GM21576 (cell line): ENCODE results near the gene DNM3.
"Not testable (repeated sequence)": the region's sequence is repeated elsewhere in the genome, so short reads cannot be mapped to it uniquely, and the experiment has no call there.

Source experiments
- ATAC-seq: cut with Tn5 transposase; IDR thresholded peaks from one replicate; pipeline ENCODE4 v1.9.1; 2021; ENCODE audit warnings: mild to moderate bottlenecking, moderate library complexity; ENCODE audit not compliant: unreplicated experiment

The DNM3 gene

DNA sequence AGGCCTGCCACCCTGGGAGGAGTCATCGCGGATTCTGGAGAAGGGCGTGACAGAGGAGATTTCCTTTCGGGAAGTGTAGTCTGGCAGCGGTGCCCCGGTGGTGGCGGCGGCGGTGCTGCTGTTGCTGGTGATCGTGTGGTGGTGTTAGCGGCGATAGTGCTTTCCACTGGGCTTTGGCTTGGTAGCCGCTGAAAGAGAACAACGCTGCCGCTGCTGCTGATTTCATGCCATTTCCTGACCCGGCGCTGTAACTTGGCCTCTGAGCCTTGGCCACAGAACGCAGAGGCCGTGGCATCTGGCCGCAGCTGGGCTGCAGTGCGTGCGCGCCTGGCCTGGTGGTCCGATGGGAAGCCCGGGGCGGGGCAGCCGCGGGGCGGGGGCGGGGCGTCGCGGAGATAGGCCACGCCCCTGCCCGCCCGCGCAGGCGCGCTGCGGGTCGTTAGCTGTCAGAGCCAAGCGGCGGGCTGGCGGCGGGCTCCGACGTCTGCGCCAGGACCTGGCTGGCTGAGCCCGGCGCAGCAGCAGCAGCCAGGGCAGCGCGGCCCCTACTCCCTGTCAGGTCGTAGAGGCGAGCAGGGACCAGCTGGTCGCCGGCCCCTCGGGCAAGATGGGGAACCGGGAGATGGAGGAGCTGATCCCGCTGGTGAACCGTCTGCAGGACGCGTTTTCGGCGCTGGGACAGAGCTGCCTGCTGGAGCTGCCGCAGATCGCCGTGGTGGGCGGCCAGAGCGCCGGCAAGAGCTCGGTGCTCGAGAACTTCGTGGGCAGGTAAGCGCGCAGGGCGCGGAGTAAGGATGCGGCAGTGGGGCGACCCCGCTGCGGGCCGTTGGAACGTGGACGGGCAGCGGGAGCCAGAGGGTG is at the start of gene DNM3:
Gene DNM3 (plus strand): TSS at position 449 of the 861 bp plus-strand sequence. CDS start 159 bp downstream, at position 608.
- peak; percentile 85 for ATAC-seq

DNA sequence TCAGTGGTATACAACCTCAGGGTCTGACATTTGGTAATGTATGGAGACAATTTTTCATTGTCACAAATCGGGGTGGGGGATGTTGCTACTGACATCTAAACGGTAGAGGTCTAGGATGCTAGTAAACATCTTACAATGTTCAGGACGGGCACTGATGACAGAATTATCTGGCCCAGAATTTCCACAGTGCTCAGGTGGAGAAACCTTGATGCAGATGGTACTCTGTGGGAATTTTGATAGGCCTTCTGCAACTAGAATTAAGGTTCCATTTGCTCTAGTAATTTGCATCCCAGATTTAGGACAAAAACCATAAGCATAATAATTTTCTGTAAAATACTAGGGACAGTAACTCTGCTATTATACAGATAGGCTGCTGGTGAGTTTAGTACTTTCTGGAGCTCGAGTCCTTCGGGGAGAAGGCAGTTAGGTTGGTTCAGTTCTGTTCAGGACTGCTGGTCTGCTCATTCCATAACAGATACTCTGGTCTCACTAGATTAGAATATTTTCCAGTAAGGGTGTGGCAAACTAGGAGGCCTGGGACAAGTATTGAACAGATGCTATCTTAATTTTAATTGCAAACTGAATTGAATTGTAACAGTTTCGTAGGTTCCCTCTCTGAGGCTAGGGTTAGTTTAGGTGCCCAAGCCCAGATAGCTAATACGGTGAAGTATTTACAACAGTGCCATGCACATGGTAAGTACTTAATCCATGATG is 48.5 kb upstream of the DNM3 start:
- ATAC-seq: no peak

DNA sequence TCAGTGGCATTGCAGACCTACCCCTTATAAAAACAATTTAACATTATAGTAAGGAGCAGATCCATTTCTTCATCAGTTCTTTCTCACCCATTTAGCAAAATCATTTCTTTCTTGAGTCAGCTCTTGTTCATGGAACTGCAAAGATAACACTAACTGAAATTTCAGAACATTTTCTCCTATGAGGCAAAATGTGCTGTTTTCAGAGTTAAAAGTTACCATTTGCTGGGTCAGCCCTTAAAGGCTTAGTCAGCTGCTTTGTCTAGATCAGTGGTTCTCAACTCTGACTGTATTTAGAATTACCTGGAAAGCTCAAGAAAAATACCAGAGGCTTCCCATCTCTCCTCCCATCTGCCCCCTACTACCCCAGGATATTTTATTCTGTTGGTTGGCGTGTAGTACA is 47.7 kb upstream of the DNM3 start:
- ATAC-seq: no peak

DNA sequence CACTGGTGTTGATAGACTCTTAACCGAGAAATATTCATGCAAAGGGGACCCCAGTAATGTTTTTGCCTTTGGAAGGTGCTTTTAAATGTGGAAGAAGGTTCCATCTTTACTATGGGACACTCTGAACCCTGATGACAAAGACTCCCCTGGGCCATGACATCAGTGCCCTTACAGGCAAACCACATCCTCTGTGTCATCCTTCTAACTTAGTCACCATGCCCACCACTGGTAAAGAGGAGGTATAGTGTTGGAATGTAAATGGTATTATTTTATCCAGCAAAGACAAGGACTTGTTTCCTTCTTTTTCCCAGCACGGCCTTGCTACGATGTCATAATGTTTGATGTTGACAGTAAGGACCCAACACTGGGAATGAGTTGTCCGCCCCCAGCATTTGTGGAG is 47.2 kb upstream of the DNM3 start:
- no peak for ATAC-seq

DNA sequence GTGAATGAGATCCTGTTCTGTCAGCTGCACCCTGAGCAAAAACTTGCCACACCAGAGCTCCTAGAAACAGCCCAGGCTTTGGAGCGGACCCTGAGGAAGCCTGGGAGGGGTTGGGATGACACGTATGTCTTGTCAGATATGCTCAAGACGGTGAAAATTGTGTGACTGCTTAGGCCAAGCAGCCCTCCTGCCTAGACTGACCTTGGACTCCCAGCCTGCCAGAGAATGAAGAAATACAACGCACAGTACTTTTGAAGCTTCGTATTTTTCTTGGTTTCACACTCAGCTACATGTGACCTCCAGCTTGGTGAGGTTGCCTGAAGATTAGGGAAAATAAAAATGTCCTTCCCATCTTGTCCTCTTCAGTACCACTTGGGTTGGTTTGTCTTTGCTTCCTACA is 44.7 kb upstream of the DNM3 start:
- no peak for ATAC-seq

DNA sequence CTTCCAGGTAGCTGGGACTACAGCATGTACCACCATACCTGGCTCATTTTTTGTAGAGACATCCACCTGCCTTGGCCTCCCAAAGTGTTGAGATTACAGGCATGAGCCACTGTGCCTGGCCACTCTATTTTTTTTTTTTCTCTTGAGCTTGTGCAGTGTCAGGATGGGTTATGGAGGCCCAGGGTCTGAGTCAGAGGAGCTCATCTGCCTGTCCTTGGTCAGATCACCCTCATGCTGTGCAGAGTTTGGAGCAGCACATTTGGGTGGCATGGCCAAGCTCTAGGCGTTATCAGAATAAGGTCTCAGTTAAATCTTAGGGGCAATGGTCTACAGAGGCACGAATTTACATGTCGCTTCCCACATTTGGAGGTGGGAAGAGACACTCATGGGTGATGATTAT is 43.0 kb upstream of the DNM3 start:
- no peak for ATAC-seq

GRCh38 chr1:171798765-171799164 is 42.5 kb upstream of the DNM3 start:
- no peak for ATAC-seq

DNA sequence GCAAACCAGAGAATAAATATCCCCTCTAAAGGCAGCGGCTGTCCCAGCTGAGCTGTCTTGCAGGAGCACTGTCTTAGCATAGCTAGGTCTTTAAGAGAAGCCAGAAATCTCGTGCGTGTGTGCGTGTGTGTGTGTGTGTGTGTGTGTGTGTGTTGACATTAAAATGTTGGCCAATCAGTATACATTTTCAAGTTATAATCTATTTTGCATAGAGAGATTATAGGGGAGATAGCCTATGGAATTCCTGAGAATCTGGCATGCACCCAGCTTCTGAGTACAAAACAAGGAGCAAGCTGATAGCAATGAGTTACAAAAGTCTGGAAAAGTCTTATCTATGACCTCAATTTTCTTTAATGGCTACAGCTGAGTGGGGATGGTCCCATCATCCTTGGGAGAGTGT is 42.1 kb upstream of the DNM3 start:
- no peak for ATAC-seq

GRCh38 chr1:171799698-171800097 is 41.6 kb upstream of the DNM3 start:
- not testable (repeated sequence) for ATAC-seq

- ATAC-seq: no peak
Observed at GRCh38 chr1:171800342-171800741, 41.0 kb upstream of the DNM3 start.

DNA sequence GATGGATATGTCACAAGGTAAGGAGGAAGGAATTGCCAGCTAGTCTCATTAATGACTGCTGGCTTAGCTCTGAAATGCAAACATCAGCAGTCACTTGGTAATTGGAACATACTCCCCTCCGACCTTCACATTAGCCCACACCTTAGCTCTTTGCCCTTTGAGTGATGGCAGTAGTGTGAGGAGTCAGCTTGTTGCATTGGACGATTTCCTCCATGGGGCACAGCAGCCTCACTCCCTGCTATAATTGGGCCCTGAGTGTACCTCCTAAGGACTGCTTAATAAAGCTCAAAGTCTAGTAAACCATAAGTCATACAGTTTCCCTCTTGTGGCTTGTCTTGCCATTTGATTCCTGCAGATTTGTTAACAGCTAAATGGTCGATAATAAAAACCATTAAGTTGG is 40.4 kb upstream of the DNM3 start:
- ATAC-seq: no peak

DNA sequence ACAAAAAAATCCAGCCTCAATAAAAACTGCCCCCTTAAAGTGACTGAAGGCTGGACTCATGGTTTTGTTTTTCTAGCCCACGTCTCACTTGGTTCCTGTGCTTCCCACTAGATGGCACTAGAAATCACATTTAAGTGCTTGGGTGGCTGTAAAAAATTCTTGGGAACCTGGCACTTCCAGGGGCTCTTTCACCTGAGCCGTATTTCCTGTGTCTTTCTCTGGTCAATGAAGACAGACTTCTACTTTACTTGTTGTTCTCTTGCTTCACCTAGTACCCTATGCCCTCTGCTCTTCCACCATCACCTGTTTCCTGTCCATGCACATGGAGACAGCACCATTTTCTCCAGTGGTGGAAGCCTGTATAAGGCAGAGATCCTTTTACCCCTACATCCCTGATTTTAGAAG is 39.8 kb upstream of the DNM3 start:
- ATAC-seq: no peak

- ATAC-seq: no peak
Observed at GRCh38 chr1:171802207-171802606, 39.1 kb upstream of the DNM3 start.

- ATAC-seq: no peak
Observed at GRCh38 chr1:171803045-171803444, 38.3 kb upstream of the DNM3 start.

GRCh38 chr1:171803461-171804022 is 37.8 kb upstream of the DNM3 start:
- ATAC-seq: no peak

DNA sequence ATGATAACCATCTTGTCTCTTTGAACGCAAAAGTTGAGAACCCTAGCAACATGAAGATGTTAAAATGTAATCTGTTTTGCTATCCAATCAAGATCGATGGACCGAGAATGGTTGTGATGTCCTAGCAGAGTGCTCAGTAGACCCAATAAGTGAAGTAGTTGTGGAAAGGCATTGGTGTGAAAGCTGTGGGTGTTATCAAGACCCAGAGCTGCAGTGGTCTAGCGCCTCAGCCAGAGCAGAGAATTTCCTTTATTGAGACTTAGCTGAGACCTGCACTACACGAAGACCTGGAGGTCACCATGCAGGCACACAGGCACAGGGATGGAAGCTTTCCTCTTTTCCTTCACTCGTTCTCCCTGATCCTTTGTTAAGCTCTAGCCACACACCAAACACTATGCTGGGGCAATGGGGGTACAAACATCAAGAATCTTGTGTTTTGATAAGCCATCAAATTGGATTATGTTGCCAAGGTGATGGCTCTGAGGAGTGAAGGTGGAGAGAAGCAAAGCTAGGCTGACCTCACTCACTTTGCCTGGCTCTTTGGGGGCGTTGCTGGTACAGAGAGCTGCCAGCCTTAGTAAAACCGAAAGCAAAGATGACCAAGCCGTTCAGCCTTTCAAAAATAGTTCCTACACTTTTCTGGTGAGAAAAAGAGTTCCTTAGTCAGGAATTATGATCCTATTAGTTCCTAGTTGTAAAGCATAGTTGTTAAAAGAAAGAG is 35.7 kb upstream of the DNM3 start:
- ATAC-seq: peak; percentile 77

DNA sequence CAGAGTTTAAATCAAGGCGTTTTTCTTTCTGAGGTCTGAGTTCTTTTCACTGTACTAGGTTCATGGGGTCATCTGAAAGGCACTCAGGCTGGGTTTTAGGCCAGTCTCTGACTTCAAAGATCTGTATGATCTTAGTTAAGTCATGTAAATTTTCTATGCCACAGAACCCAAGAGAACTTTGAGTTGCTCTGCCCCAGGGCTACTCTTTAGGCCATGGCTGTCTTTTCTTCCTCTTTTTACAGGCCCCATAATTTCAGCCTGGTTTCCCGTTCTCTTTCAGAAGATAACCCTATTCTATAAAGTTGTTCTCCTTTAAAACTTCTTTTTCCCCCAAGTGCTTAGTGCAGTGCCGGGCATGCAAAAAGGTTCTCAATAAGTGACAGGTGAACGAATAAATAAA is 33.7 kb upstream of the DNM3 start:
- no peak for ATAC-seq

DNA sequence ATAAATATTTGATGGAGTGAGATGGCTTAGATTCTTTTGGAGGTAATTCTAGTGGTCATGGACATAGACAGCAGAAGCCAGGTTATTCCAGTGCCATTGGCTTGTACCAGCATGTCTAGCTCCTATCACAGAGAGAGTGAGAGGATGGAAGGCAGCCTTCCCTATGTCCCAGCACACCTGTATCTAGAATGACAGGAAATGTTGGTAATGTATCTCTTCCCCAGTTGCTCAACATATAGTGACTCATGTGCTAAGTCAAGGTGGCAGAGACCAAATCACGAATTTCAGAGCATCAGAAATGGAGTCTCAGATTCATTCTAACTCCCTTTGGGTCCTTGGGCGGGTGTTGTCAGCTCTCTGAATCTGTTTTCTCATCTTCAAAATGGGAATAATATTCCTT is 31.5 kb upstream of the DNM3 start:
- ATAC-seq: no peak

- no peak for ATAC-seq
Observed at GRCh38 chr1:171811672-171812071, 29.6 kb upstream of the DNM3 start.

- no peak for ATAC-seq
Observed at GRCh38 chr1:171814692-171815091, 26.6 kb upstream of the DNM3 start.

- no peak for ATAC-seq
Observed at GRCh38 chr1:171816300-171816901, 24.9 kb upstream of the DNM3 start.
